Progenitor cell of endocrine pancreas (in vitro differentiated cells): ENCODE data around the gene ABI1. TPM values are rescaled to one million over a fixed set of nuclear protein-coding genes. Genes with fewer than 3 reads are reported as not detected.

Experiments
- DNase-seq: peaks from one replicate; pipeline ENCODE4 v3.0.0; 2021; ENCODE audit warnings: low spot score; ENCODE audit not compliant: unreplicated experiment
- H3K27ac Mint-ChIP-seq: 2 replicates; pipeline ENCODE4 v1.8.0; 2021; ENCODE audit warnings: mild to moderate bottlenecking, moderate library complexity, mixed read lengths
- H3K27me3 Mint-ChIP-seq: 2 replicates; pipeline ENCODE4 v1.8.0; 2021; ENCODE audit warnings: mixed read lengths
- H3K36me3 Mint-ChIP-seq: 2 replicates; pipeline ENCODE4 v1.8.0; 2022; ENCODE audit warnings: mixed read lengths; ENCODE audit not compliant: insufficient read depth
- H3K4me1 Mint-ChIP-seq: 2 replicates; pipeline ENCODE4 v1.8.0; 2021; ENCODE audit warnings: low read depth, mixed read lengths
- H3K4me3 Mint-ChIP-seq: 2 replicates; pipeline ENCODE4 v1.8.0; 2021; ENCODE audit warnings: low read depth, mild to moderate bottlenecking, moderate library complexity, mixed read lengths
- H3K9me3 Mint-ChIP-seq: 2 replicates; pipeline ENCODE4 v1.8.0; 2021; ENCODE audit warnings: low read depth, mixed read lengths
- CTCF ChIP-seq: fragments of 200-600 bp; sonication (generic); IDR thresholded peaks from one replicate; pipeline ENCODE4 v1.5.0; 2021; ENCODE audit warnings: antibody characterized with exemption, mild to moderate bottlenecking; ENCODE audit not compliant: unreplicated experiment
- total RNA-seq: library from RNA; stranded (reverse); gene quantifications from 2 replicates; pipeline ENCODE4 v1.2.1, GENCODE V29; 2021

ABI1 gene
- total RNA-seq, 1 donor from 2014 or later: 48.2 TPM

- no peak for TF ChIP-seq CTCF
- H3K4me1 Mint-ChIP-seq: peaks cover 12% of the 10 kb centered on the region
- no peaks in the 10 kb centered on the region for H3K27me3 Mint-ChIP-seq
- H3K4me3 Mint-ChIP-seq: no peak overlapping the region
- no peak for DNase-seq
- peaks cover 3% of the 10 kb centered on the region for H3K9me3 Mint-ChIP-seq
- peaks cover 7% of the 10 kb centered on the region for H3K36me3 Mint-ChIP-seq
- H3K27ac Mint-ChIP-seq: no peak overlapping the region
These were observed 38.8 kb downstream of the ABI1 start for GRCh38 chr10:26821699-26822570.

- no peak for DNase-seq
- Mint-ChIP-seq H3K4me1 (peaks cover 6% of the 10 kb centered on the region), H3K4me3 (no peak overlapping the region), H3K27me3 (no peaks in the 10 kb centered on the region), H3K36me3 (no peaks in the 10 kb centered on the region), H3K9me3 (peaks cover 5% of the 10 kb centered on the region), H3K27ac (no peak overlapping the region)
- TF ChIP-seq CTCF: no peak
These were observed 45.3 kb downstream of the ABI1 start for GRCh38 chr10:26815500-26815899.

GRCh38 chr10:26810435-26811026, 50.2 kb downstream of the ABI1 start:
- no peaks in the 10 kb centered on the region for H3K27me3 Mint-ChIP-seq
- no peaks in the 10 kb centered on the region for H3K36me3 Mint-ChIP-seq
- TF ChIP-seq CTCF: no peak
- H3K9me3 Mint-ChIP-seq: peaks cover 5% of the 10 kb centered on the region
- H3K4me1 Mint-ChIP-seq: peaks cover 10% of the 10 kb centered on the region
- H3K4me3 Mint-ChIP-seq: no peak overlapping the region
- no peak for DNase-seq
- H3K27ac Mint-ChIP-seq: no peak overlapping the region

GRCh38 chr10:26809973-26810372, 50.8 kb downstream of the ABI1 start:
- no peak overlapping the region for H3K27ac Mint-ChIP-seq
- H3K4me1 Mint-ChIP-seq: peaks cover 15% of the 10 kb centered on the region
- no peak for TF ChIP-seq CTCF
- DNase-seq: no peak
- H3K36me3 Mint-ChIP-seq: no peaks in the 10 kb centered on the region
- peaks cover 5% of the 10 kb centered on the region for H3K9me3 Mint-ChIP-seq
- no peak overlapping the region for H3K4me3 Mint-ChIP-seq
- H3K27me3 Mint-ChIP-seq: no peaks in the 10 kb centered on the region

- Mint-ChIP-seq H3K27ac (no peak overlapping the region), H3K4me1 (peaks cover 35% of the 10 kb centered on the region)
- no peak for TF ChIP-seq CTCF
These were observed 53.2 kb downstream of the ABI1 start for GRCh38 chr10:26807532-26807931.

More at GRCh38 chr10:26807532-26807931, 53.2 kb downstream of the ABI1 start:
- DNase-seq: no peak
- no peaks in the 10 kb centered on the region for H3K36me3 Mint-ChIP-seq
- no peaks in the 10 kb centered on the region for H3K9me3 Mint-ChIP-seq
- H3K27me3 Mint-ChIP-seq: no peaks in the 10 kb centered on the region
- H3K4me3 Mint-ChIP-seq: no peak overlapping the region
